Activated naive CD4-positive, alpha-beta T cell (primary cell): ENCODE data around the gene ARID3A.
"Not testable (repeated sequence)": the region's sequence is repeated elsewhere in the genome, so short reads cannot be mapped to it uniquely, and the experiment has no call there.

Source experiments
- DNase-seq, 4 experiments: peaks; one replicate each; lab custom pipeline; 2025; lab: John Stamatoyannopoulos, UW

Gene ARID3A

DNA sequence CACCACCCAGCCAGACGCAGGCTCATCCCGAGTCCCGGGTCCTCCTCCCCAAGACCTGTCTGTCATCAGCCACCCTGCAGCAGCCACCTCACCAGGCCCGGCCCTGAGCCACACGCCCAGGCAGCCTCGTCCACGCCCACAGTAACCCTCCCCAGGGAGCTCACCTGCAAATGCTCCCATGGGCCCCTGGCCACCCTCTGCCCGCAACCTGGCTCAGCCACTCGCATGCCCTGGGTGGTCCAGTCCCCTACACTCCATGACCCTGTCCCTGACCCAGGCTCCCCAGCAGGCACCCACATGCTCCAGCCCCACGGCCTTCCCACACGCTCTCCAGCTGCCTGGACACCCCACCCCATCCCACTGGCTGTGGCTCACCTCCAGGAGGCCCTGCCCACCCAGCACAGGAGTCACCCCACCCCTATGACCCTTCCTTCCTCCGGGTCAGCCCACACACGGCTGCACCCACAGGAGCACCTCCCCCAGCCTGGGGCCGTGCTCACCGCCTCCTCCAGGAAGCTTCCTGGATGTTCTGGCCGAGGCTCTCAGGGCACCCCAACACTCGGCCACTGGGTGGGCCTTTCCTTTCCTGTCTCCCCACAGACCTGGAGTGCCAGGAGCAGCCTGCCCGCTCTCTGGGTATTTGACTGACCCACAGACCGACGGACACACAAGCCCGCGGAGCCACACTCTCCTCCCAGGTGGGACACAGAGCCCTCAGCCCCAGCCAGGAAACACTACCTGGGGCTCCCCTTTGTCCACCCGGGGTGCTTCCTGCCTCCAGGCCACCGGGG lies 91.5 kb downstream of the ARID3A start:
- no peak for DNase-seq

GRCh38 chr19:1017906-1018305 lies 92.1 kb downstream of the ARID3A start:
- no peak for DNase-seq

DNA sequence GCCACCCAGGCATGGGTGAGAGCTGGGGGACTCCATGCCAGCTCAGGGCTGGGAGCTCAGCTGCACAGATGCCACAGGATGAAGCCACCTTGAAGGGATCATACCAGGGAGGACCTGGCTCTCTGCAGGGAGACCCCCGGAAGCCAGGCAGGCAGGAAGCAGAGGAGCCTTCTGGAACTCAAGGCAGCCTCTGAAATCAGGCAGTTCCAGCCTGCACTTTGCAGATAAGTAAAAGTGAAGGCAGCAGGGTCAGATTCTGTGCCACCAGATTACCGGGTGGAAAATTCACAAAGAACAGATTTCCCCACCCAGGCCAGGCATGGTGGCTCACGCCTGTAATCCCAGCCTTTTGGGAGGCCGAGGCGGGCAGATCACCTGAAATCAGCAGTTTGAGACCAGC lies 92.6 kb downstream of the ARID3A start:
- DNase-seq: no peak

GRCh38 chr19:1018932-1019615 lies 93.2 kb downstream of the ARID3A start:
- no peak for DNase-seq

- no peak for DNase-seq
Observed at GRCh38 chr19:1019616-1019961, 93.8 kb downstream of the ARID3A start.

DNA sequence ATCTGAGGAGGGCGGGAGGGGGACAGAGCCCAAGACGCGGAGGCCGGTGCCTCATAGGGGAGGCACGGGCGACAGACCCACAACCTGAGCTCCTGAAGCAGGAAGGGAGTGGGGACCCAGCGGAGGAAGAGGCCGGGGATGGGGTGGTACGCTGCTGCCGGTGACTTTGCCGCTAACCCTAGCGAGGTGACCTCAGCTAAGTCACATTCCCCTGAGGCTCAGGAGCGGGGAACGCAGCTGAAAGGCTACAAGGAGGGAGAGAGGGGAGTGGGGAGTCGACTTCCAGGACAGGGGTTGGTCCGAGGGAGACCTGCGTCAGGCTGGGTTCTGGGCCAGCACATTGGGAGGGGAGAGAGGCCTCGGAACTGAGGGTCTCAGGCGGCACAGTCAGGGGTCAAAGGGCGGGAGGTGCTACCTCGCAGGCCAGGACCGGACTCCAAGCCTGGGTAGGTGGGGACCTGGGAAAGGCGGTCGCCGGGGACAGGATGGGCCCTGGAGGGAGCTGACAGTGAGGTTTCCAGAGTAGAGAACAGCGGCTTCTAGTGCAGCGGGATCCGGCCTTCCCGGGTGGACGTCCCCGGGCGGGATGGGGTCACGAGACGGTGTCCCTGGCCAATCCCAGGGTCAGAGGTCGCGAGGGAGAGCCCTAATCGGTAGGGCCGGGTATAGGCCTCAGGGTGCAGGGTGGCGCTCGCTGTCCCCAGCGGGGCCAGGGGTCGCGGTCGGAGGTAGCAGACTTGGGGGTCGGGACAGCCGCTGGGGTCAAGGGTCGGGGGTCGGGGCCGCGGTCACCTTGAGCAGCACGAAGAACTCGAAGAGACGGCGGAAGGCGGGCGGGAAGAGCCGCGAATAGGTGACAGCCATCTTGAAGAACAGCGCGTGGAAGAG lies 94.4 kb downstream of the ARID3A start:
- no peak for DNase-seq

DNA sequence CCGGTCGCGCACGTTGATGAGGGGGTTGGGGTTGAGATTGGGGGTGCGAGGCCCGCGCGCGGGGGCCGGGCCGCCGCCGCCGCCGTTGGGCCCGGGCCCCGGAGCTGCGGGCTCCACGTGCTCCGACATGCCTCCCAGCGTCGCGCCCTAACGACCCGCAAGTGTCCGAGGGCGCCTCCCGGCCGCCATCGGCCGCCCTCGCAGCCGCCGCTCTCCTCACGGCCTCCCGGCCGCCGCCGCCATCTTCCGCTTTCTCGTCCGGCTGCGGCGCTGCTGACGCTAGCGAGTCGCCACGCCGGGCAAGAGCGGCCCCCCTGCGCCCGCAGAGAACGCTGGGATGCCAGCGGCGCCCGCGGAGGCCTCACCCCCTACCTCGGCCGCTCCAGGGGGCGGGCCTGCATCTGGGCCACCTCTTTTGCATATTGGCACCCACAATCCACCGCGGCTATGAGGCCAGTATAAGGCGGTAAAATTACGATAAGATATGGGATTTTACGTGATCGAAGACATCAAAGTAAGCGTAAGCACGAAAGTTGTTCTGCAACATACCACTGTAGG lies 95.1 kb downstream of the ARID3A start, which contains the start of gene TMEM259:
Gene TMEM259, minus strand, starts transcription at position 256 of the 558 bp plus-strand sequence. Its CDS starts 127 bp downstream, at position 129.
- peak; percentile 91 to 98 (median 91) for DNase-seq

DNA sequence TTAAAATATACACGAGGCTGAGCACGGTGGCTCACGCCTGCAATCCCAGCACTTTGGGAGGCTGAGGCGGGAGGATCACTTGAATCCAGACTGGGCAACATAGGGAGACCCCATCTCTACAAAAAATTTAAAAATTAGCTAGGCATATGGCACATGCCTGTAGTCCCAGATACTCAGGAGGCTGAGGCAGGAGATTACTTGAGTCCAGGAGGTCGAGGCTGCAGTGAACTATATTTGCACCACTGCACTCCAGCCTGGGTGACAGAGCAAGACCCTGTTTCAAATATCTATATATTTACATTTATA lies 98.0 kb downstream of the ARID3A start:
- not testable (repeated sequence) for DNase-seq

DNA sequence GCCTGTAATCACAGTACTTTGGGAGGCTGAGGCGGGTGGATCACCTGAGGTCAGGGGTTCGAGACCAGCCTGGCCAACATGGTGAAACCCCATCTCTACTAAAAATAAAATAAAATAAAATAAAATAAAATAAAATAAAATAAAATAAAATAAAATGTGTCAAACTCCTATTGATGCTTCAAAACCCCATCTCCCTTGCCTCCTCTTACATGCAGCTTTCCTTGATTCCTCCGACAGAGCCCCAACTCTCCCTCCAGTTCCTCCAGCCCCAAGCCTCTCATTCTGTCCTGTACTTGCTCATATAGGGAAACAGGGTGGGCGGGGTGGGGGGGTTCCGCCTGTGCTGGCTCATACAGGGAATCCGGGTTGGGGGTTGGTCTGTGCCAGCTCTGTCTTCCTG lies 99.2 kb downstream of the ARID3A start:
- DNase-seq: not testable (repeated sequence)
